Breast epithelium (tissue), 3 donors: Measurements from ENCODE around the gene CSNK1G1.
"Not testable (repeated sequence)": the region's sequence is repeated elsewhere in the genome, so short reads cannot be mapped to it uniquely, and the experiment has no call there.

Experiments used
- CTCF ChIP-seq, 3 donors: fragments of 450-650 bp; IDR thresholded peaks; one replicate each; pipeline ENCODE4 v1.5.1; 2016 to 2017; ENCODE audit warnings: antibody characterized with exemption in 3 of 3, mild to moderate bottlenecking in 3 of 3, moderate library complexity in 3 of 3
- POLR2A ChIP-seq: fragments of 450-650 bp; IDR thresholded peaks from one replicate; pipeline ENCODE4 v1.6.1; 2016; ENCODE audit warnings: antibody characterized with exemption, mild to moderate bottlenecking, moderate library complexity

GRCh38 chr15:64221911-64222310 is 134.1 kb downstream of the CSNK1G1 start:
- not testable (repeated sequence) for TF ChIP-seq POLR2A; CTCF (IDR thresholded peaks at IDR 0.05)
